A673 (cell line): Measurements from ENCODE around the gene RDH13. TPM values are rescaled to one million over a fixed set of nuclear protein-coding genes. Genes with fewer than 3 reads are reported as not detected.

Experiments
- BruUV-seq: library from RNA; stranded (reverse); fragments of 400-500 nt; replicated peaks from 2 replicates; lab custom pipeline; 2021; lab: Mats Ljungman, UMichigan
- CTCF ChIA-PET: fragments of 300-600 bp; sonication (Branson Sonifier 250); formaldehyde crosslinking; loops from one replicate; lab custom pipeline; 2022; ENCODE audit warnings: antibody characterized with exemption; lab: Charles Lee
- POLR2A ChIA-PET: fragments of 300-600 bp; sonication (Branson Sonifier 250); formaldehyde crosslinking; loops from one replicate; lab custom pipeline; 2022; ENCODE audit warnings: antibody characterized with exemption; ENCODE audit not compliant: low non-redundant PET; lab: Charles Lee
- DNase-seq: peaks from one replicate; pipeline ENCODE4 v3.0.0-alpha.2; 2015; ENCODE audit warnings: low spot score
- H3K27ac ChIP-seq: fragments of 200-600 bp; sonication (generic); 2 replicates; pipeline ENCODE4 v1.5.1; 2016; ENCODE audit warnings: mixed run types, low read depth, mild to moderate bottlenecking, mixed read lengths, antibody characterized with exemption, low read length; ENCODE audit not compliant: poor library complexity, severe bottlenecking
- H3K27me3 ChIP-seq: fragments of 200-600 bp; sonication (generic); replicated peaks from 2 replicates; pipeline ENCODE4 v1.6.1; 2017; ENCODE audit warnings: mixed run types, low read depth, mild to moderate bottlenecking, mixed read lengths, antibody characterized with exemption, low read length; ENCODE audit not compliant: insufficient read depth, poor library complexity
- H3K36me3 ChIP-seq: fragments of 200-600 bp; sonication (generic); 2 replicates; pipeline ENCODE4 v1.6.1; 2016; ENCODE audit warnings: mixed run types, mild to moderate bottlenecking, mixed read lengths, antibody characterized with exemption, low read length; ENCODE audit not compliant: insufficient read depth, poor library complexity, severe bottlenecking
- H3K4me1 ChIP-seq: fragments of 200-600 bp; sonication (generic); 2 replicates; pipeline ENCODE4 v1.6.1; 2017; ENCODE audit warnings: mixed run types, mild to moderate bottlenecking, mixed read lengths, antibody characterized with exemption, low read length; ENCODE audit not compliant: insufficient read depth, poor library complexity, severe bottlenecking
- H3K4me3 ChIP-seq: fragments of 200-600 bp; sonication (generic); 2 replicates; pipeline ENCODE4 v1.5.1; 2016; ENCODE audit warnings: low read depth, mixed run types, mild to moderate bottlenecking, mixed read lengths, low read length; ENCODE audit not compliant: poor library complexity, severe bottlenecking
- H3K9me3 ChIP-seq: fragments of 200-600 bp; sonication (generic); 2 replicates; pipeline ENCODE4 v1.6.1; 2016; ENCODE audit warnings: mixed run types, low read depth, mild to moderate bottlenecking, mixed read lengths, antibody characterized with exemption, low read length; ENCODE audit not compliant: poor library complexity, severe bottlenecking
- CTCF ChIP-seq: fragments of 300-800, 200-600 bp; sonication (generic); conservative IDR thresholded peaks from 2 replicates; pipeline ENCODE4 v1.5.1; 2017; ENCODE audit warnings: low read depth, mild to moderate bottlenecking, antibody characterized with exemption, low read length, moderate library complexity, mixed read lengths
- EZH2 ChIP-seq: fragments of 200-600 bp; sonication (generic); IDR thresholded peaks from 2 replicates; pipeline ENCODE4 v1.6.1; 2017; ENCODE audit warnings: borderline replicate concordance, low read depth, mild to moderate bottlenecking, mixed read lengths, antibody characterized with exemption, low read length; ENCODE audit not compliant: poor library complexity, severe bottlenecking
- intact Hi-C: fragments of 100-400 bp; cut with micrococcal nuclease; formaldehyde crosslinking; loops from one replicate; pipeline ENCODE4 v1.10.0; 2022; ENCODE audit not compliant: unreplicated experiment
- total RNA-seq: library from RNA; stranded (reverse); gene quantifications from 2 replicates; pipeline ENCODE4 v1.2.3, GENCODE V29; 2021

Gene RDH13
- total RNA-seq, 1 experiment from 2014 or later: 19.0 TPM

GRCh38 chr19:55069865-55070197 lies 6.9 kb upstream of the RDH13 start:
- Histone ChIP-seq H3K27ac (no peak overlapping the region), H3K4me3 (no peak overlapping the region), H3K4me1 (peaks cover 5% of the 10 kb centered on the region), H3K27me3 (peaks cover 27% of the 10 kb centered on the region), H3K9me3 (no peaks in the 10 kb centered on the region), H3K36me3 (no peaks in the 10 kb centered on the region)
- POLR2A ChIA-PET: no interaction called here
- intact Hi-C loops: no loop called here
- DNase-seq: no peak
- CTCF ChIA-PET: no interaction called here
- no TSS peak for BruUV-seq
- TF ChIP-seq CTCF (no peak), EZH2 (no peak)

- no peak overlapping the region for H3K27ac ChIP-seq
- CTCF ChIA-PET: interaction anchor here (0.5 kb wide), 1 partner anchor 1184 kb away, joined by 5 read pairs; no protein-coding TSS in a partner anchor
- intact Hi-C loops: no loop called here
- DNase-seq: peak; percentile 58
- TF ChIP-seq CTCF (no peak), EZH2 (no peak)
- H3K9me3 ChIP-seq: no peaks in the 10 kb centered on the region
- POLR2A ChIA-PET: interaction anchor here (0.6 kb wide), 1 partner anchor 338 kb away, joined by 3 read pairs; no protein-coding TSS in a partner anchor
- H3K36me3 ChIP-seq: no peaks in the 10 kb centered on the region
- H3K4me3 ChIP-seq: peak overlapping the region; percentile 4
- BruUV-seq: no TSS peak
- H3K27me3 ChIP-seq: peaks cover 27% of the 10 kb centered on the region
- H3K4me1 ChIP-seq: peaks cover 5% of the 10 kb centered on the region
Observed at GRCh38 chr19:55068950-55069864, 6.3 kb upstream of the RDH13 start.

GRCh38 chr19:55067869-55068268 lies 4.9 kb upstream of the RDH13 start:
- ChIA-PET CTCF (interaction anchor here (0.5 kb wide), 1 partner anchor 78 kb away, joined by 8 read pairs; no protein-coding TSS in a partner anchor), POLR2A (interaction anchor here (0.6 kb wide), 1 partner anchor 326 kb away, joined by 8 read pairs; no protein-coding TSS in a partner anchor)
- peaks cover 5% of the 10 kb centered on the region for H3K4me1 ChIP-seq
- intact Hi-C loops: no loop called here
- no peak for TF ChIP-seq EZH2
- no peak for TF ChIP-seq CTCF
- no peaks in the 10 kb centered on the region for H3K36me3 ChIP-seq
- BruUV-seq: no TSS peak
- no peak overlapping the region for H3K27ac ChIP-seq
- no peak overlapping the region for H3K4me3 ChIP-seq
- no peak for DNase-seq
- no peaks in the 10 kb centered on the region for H3K9me3 ChIP-seq
- peaks cover 27% of the 10 kb centered on the region for H3K27me3 ChIP-seq
